Kidney glomerular epithelial cell (primary cell): Measurements from ENCODE around the gene IREB2.
"Not testable (repeated sequence)": the region's sequence is repeated elsewhere in the genome, so short reads cannot be mapped to it uniquely, and the experiment has no call there.

ENCODE experiments used
- DNase-seq: peaks from one replicate; lab custom pipeline; 2025; lab: John Stamatoyannopoulos, UW

The IREB2 gene

DNA sequence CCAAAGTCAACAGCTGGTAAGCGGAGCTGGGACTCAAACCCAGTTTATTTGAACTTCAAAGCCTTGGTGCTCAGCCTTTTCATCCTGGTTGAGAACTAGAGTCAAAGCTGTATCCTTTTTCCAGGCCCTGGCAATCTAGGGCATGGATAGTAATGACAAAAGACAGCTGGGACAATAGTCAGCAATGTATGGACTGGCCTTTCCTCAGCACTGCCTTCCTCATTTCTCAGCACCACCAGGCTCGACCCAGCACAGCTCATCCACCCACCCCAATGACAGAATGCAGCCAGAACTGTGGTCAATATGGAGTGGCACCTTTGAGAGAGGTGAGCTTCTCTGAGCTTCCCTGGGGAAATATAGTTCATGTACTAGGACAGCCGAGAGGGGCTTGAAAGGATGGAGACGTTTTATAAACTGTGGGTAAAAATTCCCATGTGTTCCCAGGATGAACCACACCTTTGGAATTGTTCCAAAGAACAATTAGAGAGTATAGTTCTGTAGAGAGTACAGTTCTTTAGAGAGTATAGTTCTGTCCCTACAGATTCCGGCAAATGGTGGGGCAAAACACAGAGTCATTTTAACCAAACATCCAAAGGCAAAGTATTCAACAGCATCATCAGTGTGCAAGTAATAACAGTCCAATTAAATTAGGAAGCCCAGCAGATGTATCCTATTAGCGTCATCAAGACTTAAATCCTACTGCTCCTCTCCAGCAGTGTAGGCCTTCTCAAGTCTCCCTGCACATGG, 30.2 kb upstream of the IREB2 start:
- DNase-seq, result no peak

DNA sequence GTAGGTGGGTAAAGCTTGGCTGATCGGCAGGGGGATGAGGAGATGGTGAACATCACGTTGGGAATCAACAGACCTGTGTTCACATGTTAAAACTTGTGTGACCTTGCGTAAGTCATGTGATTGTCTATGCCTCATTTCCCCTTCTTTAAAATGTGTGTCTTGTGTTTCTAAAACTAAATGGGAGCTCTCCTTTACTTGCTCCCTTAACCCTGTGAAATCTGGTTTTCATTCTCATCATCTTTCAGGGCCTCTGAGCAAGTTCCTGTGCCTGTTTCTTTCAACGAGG, 29.7 kb upstream of the IREB2 start:
- no peak for DNase-seq

DNA sequence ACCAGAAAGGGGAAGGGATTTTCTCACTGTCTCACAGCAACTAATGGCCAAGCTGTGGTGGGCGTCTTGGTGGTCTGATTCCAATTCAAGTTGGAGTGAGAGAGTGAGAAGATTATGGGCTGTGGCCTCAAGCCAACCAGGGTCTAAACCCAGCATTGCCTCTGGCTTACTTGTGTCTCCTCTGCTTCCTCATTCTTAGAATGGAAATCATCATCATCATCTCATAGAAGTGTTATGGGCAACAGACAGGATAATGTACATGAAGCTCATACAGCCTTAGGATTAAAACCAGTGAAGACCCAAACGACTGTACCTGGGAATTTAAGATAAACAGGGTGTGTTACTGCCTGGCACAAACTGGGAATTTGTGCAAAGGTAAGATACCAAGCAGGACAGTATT, 29.1 kb upstream of the IREB2 start:
- no peak for DNase-seq

DNA sequence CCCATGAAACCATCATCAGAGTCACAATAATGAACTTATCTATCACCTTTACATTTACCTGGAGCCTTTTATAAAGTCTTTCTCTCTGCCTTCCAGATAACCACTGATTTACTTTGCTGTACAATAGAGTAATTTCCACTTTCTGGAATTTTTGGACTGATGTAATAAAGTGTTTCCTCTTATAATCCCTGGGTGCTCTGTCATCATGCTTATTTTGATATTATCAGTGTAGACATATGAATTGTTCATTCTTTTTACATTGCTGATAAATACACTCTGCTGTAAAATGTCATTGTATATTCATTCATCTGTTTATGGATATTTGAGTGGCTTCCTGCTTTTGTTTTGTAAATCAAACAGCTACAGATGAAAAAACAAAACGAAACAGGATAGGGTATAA, 27.0 kb upstream of the IREB2 start:
- DNase-seq, result no peak

DNA sequence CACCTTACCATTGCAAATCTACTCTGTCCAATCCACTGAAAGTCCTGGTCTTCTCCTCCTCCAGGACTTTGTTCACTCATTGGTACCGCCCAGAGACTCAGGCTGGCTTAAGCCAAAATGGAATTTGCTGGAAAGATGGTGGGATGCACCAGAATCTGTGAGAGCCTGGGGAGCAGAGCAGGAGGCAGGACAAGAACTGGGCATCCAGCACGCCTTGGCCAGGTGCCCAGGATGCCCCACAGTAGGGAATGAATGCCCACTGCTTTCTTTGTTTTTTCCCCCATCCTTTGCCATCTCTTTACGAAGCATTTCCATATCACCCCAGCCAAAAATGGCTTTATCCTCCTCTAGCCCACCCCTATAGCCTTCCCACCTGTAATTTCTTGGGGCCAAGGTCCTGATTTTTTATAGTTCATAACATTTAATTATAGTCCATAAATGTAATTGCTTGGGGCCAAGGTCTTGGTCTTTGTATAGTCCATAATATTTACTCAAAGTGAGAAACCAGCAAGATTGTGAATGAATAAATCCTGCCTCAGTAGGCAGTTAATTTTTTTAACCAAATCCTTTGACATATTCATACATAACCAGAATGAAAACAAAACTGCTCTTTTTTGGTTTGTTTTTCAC, 23.3 kb upstream of the IREB2 start:
- no peak for DNase-seq

DNA sequence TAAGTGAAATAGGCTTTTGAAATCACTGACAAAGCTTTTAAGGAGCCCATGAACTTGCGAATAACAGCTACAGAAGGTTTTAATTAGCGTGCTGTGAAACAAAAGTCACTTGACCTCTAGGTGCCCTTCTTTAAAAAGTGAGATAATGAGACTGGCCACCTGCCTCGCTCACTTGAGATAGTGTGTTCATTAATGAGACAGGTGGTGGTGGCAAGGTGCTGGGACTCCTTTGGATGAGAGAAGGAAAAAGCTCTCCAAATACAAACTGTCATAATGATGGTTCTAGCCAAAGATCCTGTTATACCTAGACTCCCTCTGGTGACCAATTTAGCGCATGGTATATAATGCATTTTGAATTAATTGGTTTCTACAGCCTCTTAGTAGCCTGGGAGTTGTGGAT, 22.7 kb upstream of the IREB2 start:
- DNase-seq, result peak; percentile 3

DNA sequence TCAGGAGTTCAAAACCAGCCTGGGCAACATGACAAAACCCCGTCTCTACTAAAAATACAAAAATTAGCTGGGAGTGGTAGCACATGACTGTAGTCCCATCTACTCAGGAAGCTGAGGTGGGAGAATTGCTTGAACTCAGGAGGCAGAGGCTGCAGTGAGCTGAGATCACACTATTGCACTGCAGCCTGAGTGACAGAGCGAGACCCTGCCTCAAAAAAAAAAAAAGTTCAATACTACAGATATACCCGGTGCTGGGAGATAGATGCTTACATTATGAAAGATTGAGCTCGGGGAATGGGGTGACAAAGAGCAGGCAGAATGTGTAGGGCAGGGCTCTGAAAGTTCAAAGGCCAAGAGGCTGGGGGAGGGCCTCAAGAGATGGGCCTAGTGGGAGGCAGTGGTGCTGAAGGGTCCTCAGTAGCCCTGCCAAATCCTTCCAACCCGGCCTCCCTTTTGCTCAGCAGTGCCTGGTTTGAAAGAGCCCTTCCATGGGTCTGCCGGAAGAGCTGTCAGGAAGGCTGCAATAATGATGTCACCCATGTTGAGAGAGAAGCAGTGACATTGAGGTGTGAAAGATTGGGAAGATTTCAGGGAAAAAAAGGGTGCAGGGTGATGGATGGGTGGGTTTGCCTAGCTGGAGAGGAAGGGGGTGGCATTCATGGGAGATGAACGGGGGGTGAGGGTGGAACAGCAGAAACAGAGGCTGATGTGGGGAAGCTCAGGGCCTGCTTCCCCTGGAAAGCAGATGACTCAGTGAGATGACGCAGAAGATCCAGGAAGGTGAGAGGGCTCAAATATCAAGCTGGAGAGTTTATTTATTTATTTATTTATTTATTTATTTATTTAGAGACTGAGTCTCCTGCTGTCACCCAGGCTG, 20.0 kb upstream of the IREB2 start:
- no peak for DNase-seq

DNA sequence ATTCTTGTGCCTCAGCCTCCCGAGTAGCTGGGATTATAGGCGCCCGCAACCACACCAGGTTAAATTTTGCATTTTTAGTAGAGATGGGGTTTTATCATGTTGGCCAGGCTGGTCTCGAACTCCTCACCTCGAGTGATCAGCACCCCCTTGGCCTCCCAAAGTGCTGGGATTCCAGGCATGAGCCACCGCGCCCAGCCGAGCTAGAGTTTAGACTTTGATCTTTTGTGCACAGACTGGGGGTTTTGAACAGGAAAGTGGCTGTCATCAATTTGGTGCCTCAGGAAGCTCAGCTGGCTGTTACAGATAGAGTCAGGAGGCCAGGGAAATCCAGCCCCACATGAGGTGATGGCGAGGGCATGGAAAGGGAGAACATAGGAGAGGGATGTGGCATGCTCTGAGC, 19.3 kb upstream of the IREB2 start:
- DNase-seq, result no peak

DNA sequence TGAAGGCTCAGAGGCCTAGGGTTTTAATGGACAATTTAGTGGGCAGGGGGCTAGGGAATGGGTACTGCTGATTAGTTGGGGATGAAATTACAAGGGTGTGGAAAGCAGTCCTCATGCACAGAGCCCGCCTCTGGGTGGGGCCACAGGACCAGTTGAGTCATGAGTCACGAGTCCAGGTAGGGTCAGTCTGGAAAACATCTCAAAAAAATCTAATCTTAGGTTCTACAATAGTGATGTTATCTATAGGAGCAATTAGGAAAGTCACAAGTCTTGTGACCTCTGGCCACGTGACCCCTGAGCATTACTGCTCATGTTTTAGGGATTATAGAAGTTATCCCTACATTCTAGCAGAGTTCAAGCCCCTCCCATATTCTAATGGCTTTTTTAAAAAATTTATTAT, 18.6 kb upstream of the IREB2 start:
- no peak for DNase-seq

DNA sequence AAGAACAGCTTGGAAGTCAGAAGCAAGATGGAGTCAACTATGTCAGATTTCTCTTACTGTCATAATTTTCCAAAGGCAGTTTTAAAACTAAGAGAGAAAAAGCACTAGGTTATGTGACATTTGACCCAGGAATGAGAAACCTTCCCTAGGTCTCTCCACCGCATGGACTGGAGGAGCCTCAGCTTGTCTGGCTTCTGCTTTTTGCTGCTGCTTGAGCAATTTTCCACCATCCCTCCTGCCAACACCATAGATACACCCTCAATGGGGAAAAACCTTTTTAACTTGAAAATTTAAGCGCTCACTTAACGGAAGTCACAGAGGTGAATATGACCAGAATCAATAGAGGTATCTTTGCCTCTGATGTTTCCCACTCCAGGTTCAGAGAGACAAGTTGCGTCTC, 17.8 kb upstream of the IREB2 start:
- no peak for DNase-seq

DNA sequence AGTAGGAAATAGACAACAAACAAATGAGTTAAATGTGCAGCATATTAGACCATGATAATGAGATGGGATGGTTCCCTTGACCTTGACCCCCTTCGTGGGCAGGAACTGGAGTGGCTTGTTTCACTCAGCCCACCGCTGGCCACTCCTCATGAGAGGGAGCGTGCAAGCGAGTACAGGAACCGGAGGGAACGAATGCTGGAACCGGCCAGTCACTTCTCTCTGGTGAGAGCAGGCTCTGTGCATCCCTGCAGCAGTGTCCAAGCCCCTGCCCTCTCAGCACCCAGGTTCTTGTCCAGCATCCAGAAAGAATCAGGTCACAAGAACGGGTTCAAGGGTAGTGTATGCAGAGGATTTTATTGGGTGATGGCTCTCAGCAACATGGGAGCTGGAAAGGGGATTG, 17.2 kb upstream of the IREB2 start:
- no peak for DNase-seq

DNA sequence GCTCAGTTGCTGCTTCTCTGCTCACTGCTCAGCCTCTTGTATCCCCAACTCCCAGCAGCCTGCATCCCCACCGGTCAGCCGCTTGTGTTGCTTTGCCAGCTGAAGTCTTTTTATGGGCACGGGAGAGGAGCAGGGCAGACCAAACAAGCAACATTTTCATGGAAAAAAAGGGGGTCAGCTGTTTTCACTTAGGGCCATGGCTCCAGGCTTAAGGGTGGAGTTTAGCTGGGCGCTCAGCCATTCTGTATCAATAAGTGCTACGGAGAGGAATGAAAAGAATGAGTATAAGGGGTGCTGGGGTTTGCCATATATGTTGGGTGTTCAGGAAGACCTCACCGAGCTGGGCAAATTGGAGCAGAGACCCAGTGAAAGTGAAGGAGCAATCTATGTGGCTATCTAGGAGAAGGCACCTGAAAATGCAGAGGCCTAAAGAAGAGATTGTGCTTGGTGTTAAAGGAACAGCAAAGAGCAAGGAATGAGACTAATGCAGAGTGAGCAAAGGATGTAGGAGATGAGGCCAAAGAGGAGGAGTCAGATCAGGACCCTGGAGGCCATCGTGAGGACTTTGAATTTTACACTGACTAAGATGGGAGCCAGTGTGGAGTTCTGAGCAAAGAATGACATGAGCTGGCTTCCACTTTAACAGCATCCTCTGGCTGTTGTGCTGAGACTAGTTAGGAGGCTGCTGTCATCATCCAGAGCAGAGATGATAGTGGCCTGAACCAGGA, 16.6 kb upstream of the IREB2 start:
- DNase-seq, result no peak

DNA sequence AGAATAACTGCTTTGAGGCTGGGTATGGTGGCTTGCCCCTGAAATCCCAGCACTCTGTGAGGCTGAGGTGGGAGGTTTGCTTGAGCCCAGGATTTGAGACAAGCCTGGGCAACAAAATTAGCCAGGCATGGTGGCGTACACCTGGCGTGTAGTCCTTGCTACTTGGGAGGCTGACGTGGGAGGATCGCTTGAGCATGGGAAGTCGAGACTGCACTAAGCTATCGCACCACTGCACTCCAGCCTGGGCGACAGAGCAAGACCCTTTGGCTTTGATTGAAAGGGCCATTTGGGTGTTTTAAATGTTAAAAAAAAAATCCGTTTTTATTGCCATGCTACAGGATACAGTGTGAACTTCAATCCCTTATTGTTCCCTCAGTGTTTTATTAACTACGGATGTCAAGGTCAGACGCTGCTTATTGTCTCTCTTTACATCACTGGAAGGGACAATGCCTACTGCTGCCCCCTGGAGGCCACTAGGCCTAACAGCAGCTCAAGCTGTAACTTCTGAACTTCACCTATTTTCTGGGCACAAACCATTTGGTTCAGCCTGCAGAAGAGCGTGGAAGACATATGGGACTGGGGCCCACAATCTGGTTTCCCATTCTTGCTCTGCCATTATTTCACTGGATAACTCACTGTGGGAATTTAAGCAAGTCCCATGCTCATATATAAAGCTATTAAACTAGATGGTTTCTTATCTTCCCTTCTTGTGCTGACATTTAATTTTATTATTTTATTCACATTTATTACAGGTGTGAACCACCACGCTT, 15.3 kb upstream of the IREB2 start:
- DNase-seq, result peak; percentile 62

DNA sequence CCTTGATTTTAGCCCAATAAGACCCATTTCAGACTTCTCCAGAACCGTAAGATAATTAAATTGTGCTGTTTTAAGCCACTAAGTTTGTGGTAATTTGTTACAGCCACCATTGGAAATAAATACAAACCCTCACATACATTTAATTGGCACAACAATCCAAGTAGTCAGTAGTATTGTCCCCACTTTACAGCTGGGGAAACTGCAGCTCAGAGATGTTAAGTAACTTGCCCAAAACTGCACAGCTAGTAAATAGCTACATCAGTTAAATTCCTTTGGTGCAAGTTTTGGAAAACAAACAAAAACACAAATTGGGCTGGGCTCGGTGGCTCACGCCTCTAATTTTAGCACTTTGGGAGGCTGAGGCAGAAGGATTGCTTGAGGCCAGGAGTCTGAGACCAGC, 13.3 kb upstream of the IREB2 start:
- no peak for DNase-seq

DNA sequence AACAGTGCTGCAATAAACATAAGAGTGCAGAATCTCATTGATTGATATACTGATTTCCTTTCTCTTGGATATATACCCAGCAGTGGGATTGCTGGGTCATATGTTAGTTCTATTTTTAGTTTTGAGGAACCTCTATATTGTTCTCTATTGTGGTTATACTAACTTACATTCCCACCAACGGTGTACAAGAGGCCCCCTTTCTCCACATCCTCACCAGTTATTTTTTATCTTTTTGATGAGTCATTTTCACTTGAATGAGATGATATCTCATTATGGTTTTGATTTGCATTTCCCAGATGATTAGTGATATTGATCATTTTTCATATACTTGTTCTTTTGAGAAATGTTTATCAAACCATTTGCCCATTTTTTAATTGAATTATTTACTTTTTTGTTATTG, 12.4 kb upstream of the IREB2 start:
- DNase-seq, result no peak

DNA sequence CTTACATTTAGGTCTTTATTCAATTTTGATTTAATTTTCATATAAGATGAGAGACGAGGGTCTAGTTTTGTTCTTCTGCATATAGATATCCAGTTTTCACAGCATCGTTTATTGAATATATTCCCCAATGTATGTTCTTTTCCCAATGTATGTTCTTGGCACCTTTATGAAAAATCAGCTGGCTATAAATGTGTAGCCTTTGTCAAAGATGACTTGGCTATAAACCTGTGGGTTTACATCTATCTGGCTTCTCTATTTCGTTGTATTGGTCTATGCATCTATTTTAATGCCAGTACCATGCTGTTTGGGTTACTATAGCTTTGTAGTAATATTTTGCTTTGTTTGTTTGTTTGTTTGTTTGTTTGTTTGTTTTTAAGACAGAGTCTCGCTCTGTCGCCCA, 11.7 kb upstream of the IREB2 start:
- no peak for DNase-seq

DNA sequence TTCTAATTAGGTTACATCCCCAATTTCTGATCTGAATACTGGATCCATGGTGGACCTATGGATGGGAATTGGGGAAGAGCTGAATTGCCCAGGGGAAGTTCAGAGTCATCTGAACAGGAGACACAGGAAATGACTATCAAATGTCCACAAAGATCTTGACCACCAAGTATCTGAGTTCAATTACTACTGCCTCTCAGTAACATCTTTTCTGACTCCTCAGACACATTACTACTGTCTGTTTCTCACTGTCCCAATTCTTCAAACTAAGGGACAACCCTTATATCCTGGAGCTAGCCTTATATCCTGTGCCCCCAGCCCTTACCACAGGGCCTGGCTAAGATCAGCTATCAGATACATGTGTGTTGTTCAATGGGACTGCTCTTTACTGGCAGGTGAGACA, 10.1 kb upstream of the IREB2 start:
- DNase-seq, result no peak

DNA sequence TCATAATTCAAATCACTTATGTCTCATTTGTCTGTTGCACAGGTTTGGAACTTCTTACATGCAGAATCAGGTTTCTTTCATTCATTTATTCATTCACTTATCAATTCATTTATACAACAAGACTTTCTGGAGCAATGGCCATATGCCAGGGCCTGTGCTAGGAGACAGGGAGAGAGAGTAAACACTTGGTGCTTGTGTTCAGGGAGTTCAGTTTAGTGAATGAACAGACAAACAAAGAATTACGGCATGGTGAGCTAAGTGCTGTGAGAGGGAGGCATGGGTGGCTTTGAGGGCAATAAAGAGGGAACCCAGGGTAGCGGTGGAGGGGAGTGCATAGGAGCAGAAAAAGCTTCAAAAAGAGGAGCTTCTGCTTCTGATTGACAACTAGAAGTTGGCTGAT, 8.5 kb upstream of the IREB2 start:
- no peak for DNase-seq

DNA sequence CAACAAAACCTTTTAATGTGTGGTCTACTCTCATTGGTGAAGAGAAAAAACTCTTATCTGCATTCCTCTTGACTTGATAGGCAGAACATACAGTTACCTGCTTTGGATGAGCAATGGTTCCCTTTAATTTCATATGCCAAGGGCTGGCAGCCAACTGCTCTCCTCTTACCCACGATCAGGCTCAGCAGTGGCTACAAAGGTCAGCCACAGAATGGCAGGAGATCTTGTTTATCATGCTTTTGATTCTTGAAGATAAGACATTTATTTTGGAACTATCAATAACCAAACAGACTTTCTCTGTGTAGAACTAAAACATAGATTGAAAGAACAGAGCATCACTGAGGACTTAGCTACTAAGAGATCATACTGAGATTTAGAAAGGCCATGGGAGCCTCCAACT, 6.1 kb upstream of the IREB2 start:
- DNase-seq, result no peak

DNA sequence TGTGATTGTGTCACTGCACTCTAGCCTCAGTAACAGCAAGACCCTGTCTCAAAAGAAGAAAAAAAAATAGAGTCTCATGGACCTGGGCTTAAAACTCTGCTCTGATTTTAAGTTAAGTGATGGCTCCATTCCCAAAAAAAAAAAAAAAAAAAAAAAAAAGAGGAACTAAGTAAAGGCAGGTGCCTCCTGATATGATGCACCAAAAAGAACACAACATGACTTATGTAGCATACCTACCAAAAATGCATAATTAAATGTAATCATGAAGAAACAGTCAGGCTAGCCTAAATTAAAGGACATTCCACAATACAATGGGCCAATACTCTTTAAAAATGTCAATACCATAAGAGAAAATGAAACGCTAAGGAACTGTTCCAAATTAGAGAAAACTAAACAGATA, 5.4 kb upstream of the IREB2 start:
- no peak for DNase-seq

DNA sequence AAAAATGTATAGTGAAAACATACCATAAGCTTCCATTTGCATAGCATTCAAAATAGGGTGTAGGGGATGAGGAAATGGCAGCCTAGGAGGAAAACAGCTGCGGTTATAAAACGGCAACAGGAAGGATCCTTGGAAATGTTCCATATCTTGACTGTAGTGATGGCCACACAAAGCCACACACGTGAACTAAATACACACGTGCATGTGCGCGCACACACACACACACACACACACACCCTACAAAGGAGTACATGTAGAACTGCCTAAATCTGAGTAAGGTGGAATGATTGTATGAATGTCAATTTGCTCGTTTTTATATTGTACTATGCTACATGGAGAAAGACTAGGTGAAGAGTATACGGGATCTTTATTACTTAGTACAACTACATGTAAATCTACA, 3.9 kb upstream of the IREB2 start:
- DNase-seq, result no peak

DNA sequence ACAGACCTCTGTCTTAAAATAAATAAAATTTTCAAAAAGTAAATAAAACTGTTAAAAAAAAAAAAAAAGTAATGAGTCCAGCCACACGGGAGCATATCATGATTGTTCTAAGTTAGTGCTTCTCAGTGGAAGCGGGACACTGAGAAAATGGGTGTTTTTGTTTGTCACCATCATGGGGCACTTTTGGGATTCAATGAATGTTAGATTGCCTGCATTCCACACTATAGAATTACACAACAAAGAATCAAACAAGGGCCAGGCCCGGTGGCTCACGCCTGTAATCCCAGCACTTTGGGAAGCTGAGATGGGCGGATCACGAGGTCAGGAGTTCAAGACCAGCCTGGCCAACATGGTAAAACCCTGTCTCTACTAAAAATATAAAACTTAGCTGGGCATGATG, 3.3 kb upstream of the IREB2 start:
- DNase-seq, result not testable (repeated sequence)
